ENCODE measurements around the gene FRAS1. TPM values are rescaled to one million over a fixed set of nuclear protein-coding genes. Genes with fewer than 3 reads are reported as not detected.

FRAS1 gene
- total RNA-seq, 2 experiments from 2014 or later = not detected

GRCh38 chr4:78237360-78237759 is 180.2 kb downstream of the FRAS1 start:
- CTCF ChIA-PET = no interaction called here

GRCh38 chr4:78242071-78242470 is 184.9 kb downstream of the FRAS1 start:
- no peak for TF ChIP-seq CTCF (IDR thresholded peaks at IDR 0.05)
- Mint-ChIP-seq H3K4me1 (ENCODE audit: low read depth) (no peaks in the 10 kb centered on the region), H3K36me3 (ENCODE audit: low read depth) (no peaks in the 10 kb centered on the region), H3K27ac (no peak overlapping the region), H3K27me3 (peaks cover 10% of the 10 kb centered on the region), H3K9me3 (no peaks in the 10 kb centered on the region), H3K4me3 (no peak overlapping the region)
- ATAC-seq (ENCODE audit: poor library complexity) (no peak), DNase-seq (no peak)
- no peaks in the 10 kb centered on the region for H3K27me3 ChIP-seq (ENCODE audit: control insufficient read depth in 1 of 2, insufficient read depth in 2 of 2, low read length in 2 of 2)
- CTCF ChIA-PET = no interaction called here
- intact Hi-C loops (cut with DNase I, micrococcal nuclease) = no loop called here
- no peaks in the 10 kb centered on the region for H3K9me3 ChIP-seq (ENCODE audit: control insufficient read depth in 1 of 2, insufficient read depth in 1 of 2, low read length in 2 of 2)
- H3K4me1 ChIP-seq (ENCODE audit: insufficient read depth, low read length) = no peaks in the 10 kb centered on the region
- no peaks in the 10 kb centered on the region for H3K36me3 ChIP-seq (ENCODE audit: insufficient read depth, low read length)
- POLR2A ChIA-PET = no interaction called here
- H3K27ac ChIP-seq (ENCODE audit: low read depth in 1 of 2, low read length in 2 of 2) = no peak overlapping the region
- no peak overlapping the region for H3K4me3 ChIP-seq (ENCODE audit: low read length)

More at GRCh38 chr4:78237360-78237759, 180.2 kb downstream of the FRAS1 start:
- no peak for DNase-seq
- intact Hi-C loops (cut with DNase I, micrococcal nuclease) = no loop called here
- H3K4me1 ChIP-seq (ENCODE audit: insufficient read depth, low read length) = no peaks in the 10 kb centered on the region
- H3K4me3 ChIP-seq (ENCODE audit: low read length) = no peak overlapping the region
- Mint-ChIP-seq H3K4me1 (ENCODE audit: low read depth) (no peaks in the 10 kb centered on the region), H3K27me3 (peaks cover 12% of the 10 kb centered on the region), H3K36me3 (ENCODE audit: low read depth) (no peaks in the 10 kb centered on the region), H3K4me3 (no peak overlapping the region), H3K9me3 (no peaks in the 10 kb centered on the region), H3K27ac (no peak overlapping the region)
- no peak for ATAC-seq (ENCODE audit: poor library complexity)
- H3K27me3 ChIP-seq (ENCODE audit: control insufficient read depth in 1 of 2, insufficient read depth in 2 of 2, low read length in 2 of 2) = no peaks in the 10 kb centered on the region
- no peak overlapping the region for H3K27ac ChIP-seq (ENCODE audit: low read depth in 1 of 2, low read length in 2 of 2)
- H3K9me3 ChIP-seq (ENCODE audit: control insufficient read depth in 1 of 2, insufficient read depth in 1 of 2, low read length in 2 of 2) = no peaks in the 10 kb centered on the region
- TF ChIP-seq CTCF (IDR thresholded peaks at IDR 0.05) = no peak
- POLR2A ChIA-PET = no interaction called here
- H3K36me3 ChIP-seq (ENCODE audit: insufficient read depth, low read length) = no peaks in the 10 kb centered on the region

- CTCF ChIA-PET = no interaction called here
Observed at GRCh38 chr4:78244705-78245485, 187.8 kb downstream of the FRAS1 start.

More at GRCh38 chr4:78244705-78245485, 187.8 kb downstream of the FRAS1 start:
- no peak overlapping the region for H3K27ac Mint-ChIP-seq
- Histone ChIP-seq H3K27ac (ENCODE audit: low read depth in 1 of 2, low read length in 2 of 2) (no peak overlapping the region), H3K27me3 (ENCODE audit: control insufficient read depth in 1 of 2, insufficient read depth in 2 of 2, low read length in 2 of 2) (no peaks in the 10 kb centered on the region), H3K4me1 (ENCODE audit: insufficient read depth, low read length) (no peaks in the 10 kb centered on the region), H3K36me3 (ENCODE audit: insufficient read depth, low read length) (no peaks in the 10 kb centered on the region), H3K4me3 (ENCODE audit: low read length) (no peak overlapping the region), H3K9me3 (ENCODE audit: control insufficient read depth in 1 of 2, insufficient read depth in 1 of 2, low read length in 2 of 2) (no peaks in the 10 kb centered on the region)
- DNase-seq = no peak
- intact Hi-C loops (cut with DNase I, micrococcal nuclease) = no loop called here
- POLR2A ChIA-PET = no interaction called here
- no peaks in the 10 kb centered on the region for H3K36me3 Mint-ChIP-seq (ENCODE audit: low read depth)
- H3K27me3 Mint-ChIP-seq = peaks cover 14% of the 10 kb centered on the region
- H3K9me3 Mint-ChIP-seq = no peaks in the 10 kb centered on the region
- TF ChIP-seq CTCF (IDR thresholded peaks at IDR 0.05) = no peak
- ATAC-seq (ENCODE audit: poor library complexity) = no peak
- no peaks in the 10 kb centered on the region for H3K4me1 Mint-ChIP-seq (ENCODE audit: low read depth)
- H3K4me3 Mint-ChIP-seq = no peak overlapping the region

Data from CD4-positive, alpha-beta T cell (primary cell).